ENCODE data around the gene NTSR1.
A peak's percentile ranks its signal among the peaks of the same experiment; 100 is the strongest.

NTSR1 gene

DNA sequence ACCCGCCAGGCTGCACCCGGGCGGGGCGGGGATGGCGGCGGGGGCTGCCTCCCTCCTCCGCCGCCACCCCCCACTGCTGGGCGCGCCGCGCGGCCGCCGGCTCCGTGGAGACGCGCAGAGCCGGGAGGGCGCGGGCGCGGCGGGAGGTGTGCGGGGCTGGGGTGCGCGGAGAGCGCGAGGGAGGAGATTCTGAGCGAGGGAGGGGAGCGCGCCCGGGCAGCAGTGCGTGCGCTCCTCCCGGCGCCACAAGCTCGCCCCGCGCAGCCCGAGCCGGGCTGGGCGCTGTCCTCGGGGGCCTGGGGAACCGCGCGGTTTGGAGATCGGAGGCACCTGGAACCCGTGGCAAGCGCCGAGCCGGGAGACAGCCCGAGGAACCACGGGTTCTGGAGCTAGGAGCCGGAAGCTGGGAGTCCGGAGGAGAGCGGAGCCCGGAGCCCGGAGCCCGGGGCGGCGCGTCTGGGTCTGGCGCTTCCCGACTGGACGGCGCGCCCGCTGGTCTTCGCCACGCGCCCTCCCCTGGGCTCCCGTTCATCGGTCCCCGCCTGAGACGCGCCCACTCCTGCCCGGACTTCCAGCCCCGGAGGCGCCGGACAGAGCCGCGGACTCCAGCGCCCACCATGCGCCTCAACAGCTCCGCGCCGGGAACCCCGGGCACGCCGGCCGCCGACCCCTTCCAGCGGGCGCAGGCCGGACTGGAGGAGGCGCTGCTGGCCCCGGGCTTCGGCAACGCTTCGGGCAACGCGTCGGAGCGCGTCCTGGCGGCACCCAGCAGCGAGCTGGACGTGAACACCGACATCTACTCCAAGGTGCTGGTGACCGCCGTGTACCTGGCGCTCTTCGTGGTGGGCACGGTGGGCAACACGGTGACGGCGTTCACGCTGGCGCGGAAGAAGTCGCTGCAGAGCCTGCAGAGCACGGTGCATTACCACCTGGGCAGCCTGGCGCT is at the start of gene NTSR1:
Gene NTSR1, plus strand, starts transcription at position 246 of the 946 bp plus-strand sequence. Its CDS starts 372 bp downstream, at position 618.
- DNase-seq (ENCODE audit: low spot score): no peak

DNA sequence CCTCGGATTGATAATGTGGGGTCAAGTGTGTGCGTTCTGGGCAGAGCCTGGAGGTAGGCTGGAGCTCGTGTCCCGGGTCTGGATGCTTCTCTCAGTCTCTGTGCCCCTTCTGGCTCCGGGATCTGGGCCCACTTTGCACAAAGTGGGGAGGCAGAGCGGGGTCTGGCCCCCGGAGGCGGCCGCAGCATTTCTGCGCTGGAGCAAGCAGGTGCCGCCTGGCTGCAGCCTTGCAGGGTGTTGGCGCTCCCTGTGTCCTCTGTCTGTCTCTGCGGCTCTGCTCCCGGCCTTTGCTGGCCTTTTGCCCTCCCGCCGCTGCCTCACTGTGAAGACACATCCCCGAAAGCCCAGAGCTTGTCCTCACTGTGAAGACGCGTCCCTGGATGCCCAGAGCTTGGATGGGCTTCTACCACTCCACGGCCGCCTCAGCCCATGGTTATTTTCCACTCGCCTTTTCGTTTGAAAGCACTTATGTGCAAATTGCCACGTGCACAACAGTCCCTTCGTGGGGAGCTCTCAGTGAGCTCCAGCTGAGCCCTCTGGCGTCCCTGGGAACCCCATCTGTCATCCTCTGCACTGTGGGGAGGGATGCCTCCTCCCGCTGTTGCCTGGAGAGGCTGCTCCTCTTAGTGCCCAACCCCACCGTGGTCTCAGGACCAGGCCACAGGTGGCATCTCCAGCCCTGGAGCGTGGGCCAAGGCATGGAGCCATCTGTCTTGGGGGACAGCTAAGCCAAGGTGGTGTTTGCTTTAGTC is 49.0 kb upstream of the NTSR1 start:
- no peak for DNase-seq (ENCODE audit: low spot score)

DNA sequence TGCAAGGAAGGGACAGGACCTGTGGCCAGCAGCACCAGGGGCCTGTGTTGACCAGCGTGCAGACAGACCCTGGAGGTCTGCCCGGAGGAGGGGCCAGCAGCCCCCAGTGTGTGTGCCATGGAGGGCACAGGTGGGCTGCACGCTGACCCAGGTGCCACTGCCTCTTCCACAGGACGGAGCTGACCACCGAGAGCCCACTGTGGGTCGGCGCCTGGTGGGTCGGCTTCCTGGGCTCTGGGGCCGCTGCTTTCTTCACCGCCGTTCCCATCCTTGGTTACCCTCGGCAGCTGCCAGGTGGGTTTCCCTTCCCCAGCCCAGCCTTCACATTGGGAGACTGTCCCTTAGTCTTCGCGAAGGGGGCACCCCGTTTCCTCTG is 48.4 kb upstream of the NTSR1 start:
- no peak for DNase-seq (ENCODE audit: low spot score)

DNA sequence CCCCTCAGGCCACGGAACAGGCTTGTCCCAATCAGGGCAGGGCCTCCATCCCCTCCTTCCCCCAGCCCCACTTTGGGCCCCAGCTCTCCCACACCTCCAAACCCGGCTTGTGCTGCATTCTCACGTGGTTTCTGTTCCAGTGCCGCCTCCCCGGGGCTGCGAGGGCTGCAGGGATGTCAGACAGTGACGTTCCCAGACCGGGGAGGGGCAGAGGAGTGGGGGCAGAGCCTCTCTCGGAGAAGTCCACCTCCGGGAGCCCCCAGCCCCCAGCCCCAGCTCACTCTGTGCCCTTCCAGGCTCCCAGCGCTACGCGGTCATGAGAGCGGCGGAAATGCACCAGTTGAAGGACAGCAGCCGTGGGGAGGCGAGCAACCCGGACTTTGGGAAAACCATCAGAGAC is 47.9 kb upstream of the NTSR1 start:
- no peak for DNase-seq (ENCODE audit: low spot score)

GRCh38 chr20:62661647-62662046 is 47.0 kb upstream of the NTSR1 start:
- DNase-seq (ENCODE audit: low spot score): no peak

DNA sequence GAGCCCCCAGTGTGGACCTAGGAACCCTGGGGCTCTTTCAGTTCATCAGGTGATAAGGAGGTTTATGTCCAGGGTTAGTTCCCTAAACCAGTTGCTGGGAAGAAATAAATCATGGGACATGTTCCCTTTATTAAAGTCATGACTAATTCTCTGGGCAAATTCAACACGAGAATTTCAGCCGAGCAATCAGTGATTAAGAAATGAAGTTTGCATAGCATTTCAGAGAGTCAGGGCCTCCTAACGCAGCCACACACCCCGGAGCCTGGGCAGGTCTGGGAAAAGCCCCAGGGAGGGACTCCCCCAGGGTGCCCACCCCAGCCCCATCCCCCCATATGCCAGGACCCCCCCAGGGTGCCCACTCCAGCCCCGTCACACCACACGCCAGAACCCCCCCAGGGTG is 46.2 kb upstream of the NTSR1 start:
- DNase-seq (ENCODE audit: low spot score): peak; percentile 90

- no peak for DNase-seq (ENCODE audit: low spot score)
These were observed 45.3 kb upstream of the NTSR1 start for GRCh38 chr20:62663145-62664018.

DNA sequence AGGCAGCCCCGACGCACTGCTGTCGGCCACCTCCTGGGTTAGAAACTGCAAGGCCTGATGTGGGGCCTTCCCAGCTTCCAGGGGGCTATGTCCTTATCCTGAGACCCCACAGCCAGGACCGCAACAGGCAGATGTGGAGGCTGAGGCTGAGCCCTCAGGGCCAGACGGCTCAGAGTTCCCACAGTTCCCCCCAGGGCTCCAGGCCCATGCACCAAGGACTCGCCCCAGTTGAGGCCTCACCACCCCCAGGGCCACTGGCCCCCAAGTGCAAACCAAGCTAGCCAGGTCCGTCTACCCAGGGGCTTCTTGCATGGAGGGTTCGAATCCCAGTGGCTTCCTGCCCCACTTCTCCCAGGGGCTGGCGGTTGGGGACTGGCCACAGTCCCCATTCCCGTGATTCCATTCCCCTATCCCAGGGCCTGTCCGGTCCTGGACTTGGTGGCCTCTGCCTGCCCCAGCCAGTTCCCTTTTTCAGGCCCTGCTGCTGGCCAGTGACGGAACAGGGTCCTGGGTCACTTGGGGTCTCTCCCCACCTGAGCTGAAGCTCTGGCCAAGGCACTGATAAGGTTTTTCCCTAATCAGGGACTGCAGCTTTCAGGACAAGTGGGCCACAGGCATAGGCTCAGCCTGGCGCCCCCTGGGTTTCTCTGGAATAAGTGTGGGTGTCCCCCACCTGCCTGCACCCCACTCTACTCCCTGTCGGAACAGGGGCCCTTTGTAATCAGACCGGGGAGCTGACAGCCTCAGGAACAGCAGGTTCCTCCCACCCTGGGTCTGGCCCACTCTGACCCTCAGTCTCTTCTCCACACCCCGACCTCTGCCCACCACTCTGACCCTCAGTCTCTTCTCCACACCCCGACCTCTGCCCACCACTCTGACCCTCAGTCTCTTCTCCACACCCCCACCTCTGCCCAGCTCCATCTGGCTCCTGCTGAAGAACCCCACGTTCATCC is 44.3 kb upstream of the NTSR1 start:
- DNase-seq (ENCODE audit: low spot score): no peak

DNA sequence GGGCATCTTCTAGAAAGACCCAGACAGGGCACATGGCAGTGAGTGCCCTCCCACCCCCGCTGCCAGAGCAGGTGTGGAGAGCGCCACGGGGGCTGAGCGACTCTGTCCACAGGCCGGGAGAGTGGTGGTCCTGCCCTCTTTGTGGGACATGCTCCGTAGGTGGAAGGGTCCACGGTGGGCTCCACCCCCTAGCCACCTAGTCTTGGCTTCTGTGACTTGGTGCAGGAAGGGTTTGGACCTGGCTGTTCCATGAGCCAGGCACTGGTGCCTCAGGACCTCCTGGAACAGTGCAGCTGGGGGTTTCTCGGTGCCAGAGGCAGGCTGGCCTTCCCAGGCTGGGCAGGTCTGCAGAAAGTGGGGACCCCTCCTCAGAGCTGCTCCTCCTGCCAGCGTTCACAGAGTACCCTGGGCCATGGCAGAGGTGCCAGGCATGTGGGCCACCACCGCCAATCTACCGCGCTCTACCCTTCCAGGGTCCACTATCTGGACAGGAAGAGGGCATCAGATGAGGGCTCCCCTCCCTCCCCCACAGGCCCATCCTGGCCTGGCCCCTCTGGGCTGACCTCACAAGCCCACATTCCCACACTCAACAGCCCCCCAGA is 43.4 kb upstream of the NTSR1 start:
- no peak for DNase-seq (ENCODE audit: low spot score)

DNA sequence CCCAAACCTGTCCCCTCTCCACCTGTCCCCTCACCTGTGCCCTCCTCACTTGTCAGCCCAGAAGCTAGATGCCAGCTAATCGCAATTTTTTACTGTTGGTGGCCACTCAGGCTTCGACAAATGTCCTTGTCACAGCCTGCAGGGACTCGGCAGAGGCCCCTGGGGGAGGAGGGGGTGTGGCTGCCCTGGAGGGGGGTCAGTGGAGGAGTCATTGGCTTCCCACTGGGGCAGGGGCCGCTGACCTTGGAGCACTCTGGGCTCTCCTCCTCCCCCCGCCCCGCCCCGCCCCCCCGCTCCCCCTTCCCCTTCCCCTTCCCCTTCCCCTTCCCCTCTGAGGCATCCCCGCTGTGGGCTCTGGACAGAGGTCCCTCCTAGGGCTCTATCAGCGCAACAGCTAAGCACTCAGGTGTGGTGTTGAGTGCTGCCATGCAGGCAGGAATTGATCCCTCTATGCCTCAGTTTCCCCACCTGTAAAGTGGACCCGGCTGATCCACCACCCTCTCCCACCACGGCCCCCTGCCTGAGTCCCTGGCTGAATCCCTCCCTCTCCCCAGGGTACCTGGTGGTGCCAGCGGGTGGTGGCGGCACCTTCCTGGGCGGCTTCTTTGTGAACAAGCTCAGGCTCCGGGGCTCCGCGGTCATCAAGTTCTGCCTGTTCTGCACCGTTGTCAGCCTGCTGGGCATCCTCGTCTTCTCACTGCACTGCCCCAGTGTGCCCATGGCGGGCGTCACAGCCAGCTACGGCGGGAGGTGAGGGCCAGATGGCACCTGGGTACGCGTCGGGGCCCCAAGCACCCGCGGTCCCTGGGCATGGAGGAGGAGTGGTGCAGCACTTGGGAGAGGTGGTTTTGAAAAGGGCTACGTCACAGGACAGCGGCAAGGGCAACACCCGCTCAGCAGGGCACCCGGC is 42.6 kb upstream of the NTSR1 start:
- DNase-seq (ENCODE audit: low spot score): no peak

GRCh38 chr20:62666736-62667529 is 41.7 kb upstream of the NTSR1 start:
- DNase-seq (ENCODE audit: low spot score): no peak

DNA sequence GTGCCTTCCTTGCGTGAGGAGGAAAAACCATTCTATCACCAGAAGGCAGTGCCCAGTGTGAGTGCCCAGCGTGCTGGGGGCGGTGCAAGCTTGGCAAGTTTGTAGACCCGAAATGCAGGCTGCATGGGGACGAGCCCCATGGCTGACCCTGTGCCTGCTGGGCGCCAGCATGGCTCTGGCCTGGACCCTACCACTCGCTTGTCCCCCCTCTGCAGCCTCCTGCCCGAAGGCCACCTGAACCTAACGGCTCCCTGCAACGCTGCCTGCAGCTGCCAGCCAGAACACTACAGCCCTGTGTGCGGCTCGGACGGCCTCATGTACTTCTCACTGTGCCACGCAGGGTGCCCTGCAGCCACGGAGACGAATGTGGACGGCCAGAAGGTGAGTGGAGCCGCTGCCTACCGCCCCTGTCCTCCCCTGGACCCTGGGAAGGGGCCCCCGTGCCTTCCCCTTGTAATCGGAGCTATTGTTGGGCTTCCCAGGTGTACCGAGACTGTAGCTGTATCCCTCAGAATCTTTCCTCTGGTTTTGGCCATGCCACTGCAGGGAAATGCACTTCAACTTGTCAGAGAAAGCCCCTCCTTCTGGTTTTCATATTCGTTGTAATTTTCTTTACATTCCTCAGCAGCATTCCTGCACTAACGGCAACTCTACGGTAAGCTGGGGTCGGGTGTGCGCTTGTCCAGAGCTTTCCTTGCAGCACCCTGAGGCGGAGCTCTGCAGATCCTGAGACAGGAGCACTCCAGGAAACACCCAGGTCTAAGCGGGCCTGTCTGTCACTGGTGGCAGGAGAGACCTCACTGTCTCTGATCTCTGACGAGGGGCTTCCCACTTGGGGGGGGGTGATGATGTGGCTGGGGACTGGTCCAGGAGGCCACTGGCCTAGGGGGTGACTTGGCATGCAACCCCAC is 40.9 kb upstream of the NTSR1 start:
- no peak for DNase-seq (ENCODE audit: low spot score)

GRCh38 chr20:62668441-62669027 is 40.1 kb upstream of the NTSR1 start:
- peak; percentile 94 for DNase-seq (ENCODE audit: low spot score)

- no peak for DNase-seq (ENCODE audit: low spot score)
These were observed 39.4 kb upstream of the NTSR1 start for GRCh38 chr20:62669249-62669648.

DNA sequence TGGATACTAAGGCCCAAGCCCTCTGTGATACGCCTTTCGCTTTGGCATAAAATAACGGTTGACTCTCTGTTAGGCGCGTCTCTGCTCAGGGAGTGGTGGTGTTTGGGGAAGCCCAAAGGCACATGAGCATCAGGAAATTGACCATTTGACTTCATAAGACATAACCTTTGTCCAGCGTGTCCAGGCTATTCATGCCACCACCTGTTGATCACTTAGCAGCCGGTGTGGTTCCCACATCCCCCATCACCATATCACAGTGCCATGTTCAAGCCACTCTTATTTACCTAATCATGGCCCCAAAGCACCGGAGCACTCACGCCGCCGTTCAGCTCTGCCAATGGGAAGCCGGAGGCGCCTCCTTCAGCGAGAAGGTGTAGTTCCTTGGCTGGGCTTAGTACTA is 38.5 kb upstream of the NTSR1 start:
- no peak for DNase-seq (ENCODE audit: low spot score)

- DNase-seq (ENCODE audit: low spot score): no peak
These were observed 37.6 kb upstream of the NTSR1 start for GRCh38 chr20:62670998-62671397.

DNA sequence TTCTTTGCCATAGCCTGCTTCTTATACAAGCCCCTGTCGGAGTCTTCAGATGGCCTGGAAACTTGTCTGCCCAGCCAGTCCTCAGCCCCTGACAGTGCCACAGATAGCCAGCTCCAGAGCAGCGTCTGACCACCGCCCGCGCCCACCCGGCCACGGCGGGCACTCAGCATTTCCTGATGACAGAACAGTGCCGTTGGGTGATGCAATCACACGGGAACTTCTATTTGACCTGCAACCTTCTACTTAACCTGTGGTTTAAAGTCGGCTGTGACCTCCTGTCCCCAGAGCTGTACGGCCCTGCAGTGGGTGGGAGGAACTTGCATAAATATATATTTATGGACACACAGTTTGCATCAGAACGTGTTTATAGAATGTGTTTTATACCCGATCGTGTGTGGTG is 36.9 kb upstream of the NTSR1 start:
- DNase-seq (ENCODE audit: low spot score): no peak

Data from AG08396 (cell line).